ENCODE data around the gene ABCC1.

DNA sequence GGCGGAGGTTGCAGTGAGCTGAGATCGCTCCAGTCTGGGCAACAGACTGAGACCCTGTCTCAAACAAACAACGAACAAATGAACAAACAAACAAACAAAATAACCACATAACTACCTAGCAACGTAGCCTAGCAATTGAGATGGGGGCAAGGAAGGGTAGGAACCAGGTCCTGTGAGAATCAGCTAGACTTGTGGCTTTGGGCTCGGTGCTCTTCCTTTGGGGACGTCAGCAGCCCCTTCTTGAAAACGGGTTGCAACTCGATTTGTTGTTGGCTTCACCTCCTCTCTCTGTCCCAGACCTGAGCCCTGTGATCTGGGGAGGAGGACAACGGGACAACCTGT lies 72.2 kb downstream of the ABCC1 start:
- TF ChIP-seq, protein P1, sequence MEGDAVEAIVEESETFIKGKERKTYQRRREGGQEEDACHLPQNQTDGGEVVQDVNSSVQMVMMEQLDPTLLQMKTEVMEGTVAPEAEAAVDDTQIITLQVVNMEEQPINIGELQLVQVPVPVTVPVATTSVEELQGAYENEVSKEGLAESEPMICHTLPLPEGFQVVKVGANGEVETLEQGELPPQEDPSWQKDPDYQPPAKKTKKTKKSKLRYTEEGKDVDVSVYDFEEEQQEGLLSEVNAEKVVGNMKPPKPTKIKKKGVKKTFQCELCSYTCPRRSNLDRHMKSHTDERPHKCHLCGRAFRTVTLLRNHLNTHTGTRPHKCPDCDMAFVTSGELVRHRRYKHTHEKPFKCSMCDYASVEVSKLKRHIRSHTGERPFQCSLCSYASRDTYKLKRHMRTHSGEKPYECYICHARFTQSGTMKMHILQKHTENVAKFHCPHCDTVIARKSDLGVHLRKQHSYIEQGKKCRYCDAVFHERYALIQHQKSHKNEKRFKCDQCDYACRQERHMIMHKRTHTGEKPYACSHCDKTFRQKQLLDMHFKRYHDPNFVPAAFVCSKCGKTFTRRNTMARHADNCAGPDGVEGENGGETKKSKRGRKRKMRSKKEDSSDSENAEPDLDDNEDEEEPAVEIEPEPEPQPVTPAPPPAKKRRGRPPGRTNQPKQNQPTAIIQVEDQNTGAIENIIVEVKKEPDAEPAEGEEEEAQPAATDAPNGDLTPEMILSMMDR (conservative IDR thresholded peaks at IDR 0.05; ENCODE audit: low read length) = no peak
- no peak for TF ChIP-seq EZH2phosphoT487 (IDR thresholded peaks at IDR 0.05; ENCODE audit: borderline replicate concordance)

Data from Loucy (cell line).